A549 (cell line): ENCODE measurements around the gene WWC1.

Experiments
- CHD2 ChIP-seq: fragments of 150-350 bp; IDR thresholded peaks from 2 replicates; pipeline ENCODE4 v1.6.1; 2014; ENCODE audit warnings: low read length; ENCODE audit not compliant: partially characterized antibody
- CTCF ChIP-seq: fragments of >200 bp; sonication (Bioruptor Twin); formaldehyde crosslinking; IDR thresholded peaks from 3 replicates; pipeline ENCODE4 v1.5.1; 2016
- EP300 ChIP-seq, 2 experiments: fragments of >200 bp; sonication (Bioruptor Twin); formaldehyde crosslinking; IDR thresholded peaks; 2 replicates in 1 of 2; 3 replicates in 1 of 2; pipeline ENCODE4 v1.6.1; 2016 to 2017
- JUNB ChIP-seq: fragments of >200 bp; sonication (Bioruptor Twin); formaldehyde crosslinking; IDR thresholded peaks from 2 replicates; pipeline ENCODE4 v1.6.1; 2016
- MAX ChIP-seq: IDR thresholded peaks from 2 replicates; pipeline ENCODE4 v1.6.1; 2012
- MAZ ChIP-seq: fragments of 150-350 bp; IDR thresholded peaks from 2 replicates; pipeline ENCODE4 v1.6.1; 2014; ENCODE audit warnings: antibody characterized with exemption, low read depth, low read length, borderline replicate concordance
- MYC ChIP-seq: IDR thresholded peaks from 2 replicates; pipeline ENCODE4 v1.6.1; 2012; ENCODE audit warnings: mild to moderate bottlenecking, inconsistent platforms, low read length, improper control_type of control experiment, borderline replicate concordance
- POLR2A ChIP-seq: IDR thresholded peaks from 2 replicates; pipeline ENCODE4 v1.6.1; 2012; ENCODE audit warnings: mild to moderate bottlenecking, low read length
- RCOR1 ChIP-seq: fragments of 150-350 bp; IDR thresholded peaks from 2 replicates; pipeline ENCODE4 v1.6.1; 2014; ENCODE audit warnings: antibody characterized with exemption, low read length, low read depth
- REST ChIP-seq: fragments of 200-600 bp; sonication (generic); IDR thresholded peaks from 2 replicates; pipeline ENCODE4 v1.6.1; 2016; ENCODE audit warnings: antibody characterized with exemption, mild to moderate bottlenecking, moderate library complexity
- SMC3 ChIP-seq: fragments of >200 bp; sonication (Bioruptor Twin); formaldehyde crosslinking; IDR thresholded peaks from 3 replicates; pipeline ENCODE4 v1.6.1; 2018; ENCODE audit warnings: inconsistent platforms
- USF2 ChIP-seq: fragments of 450-650 bp; IDR thresholded peaks from 2 replicates; pipeline ENCODE4 v1.6.1; 2014; ENCODE audit warnings: antibody characterized with exemption
- ZFP36 ChIP-seq: fragments of 450-650 bp; IDR thresholded peaks from 2 replicates; pipeline ENCODE4 v1.6.1; 2014; ENCODE audit warnings: borderline replicate concordance; ENCODE audit not compliant: partially characterized antibody

- TF ChIP-seq CTCF: no peak
- no peak for TF ChIP-seq EP300 (IDR thresholded peaks at IDR 0.05)
- no peak for TF ChIP-seq MAX
- no peak for TF ChIP-seq USF2
- no peak for TF ChIP-seq ZFP36
- TF ChIP-seq CHD2: no peak
- TF ChIP-seq JUNB: no peak
- no peak for TF ChIP-seq POLR2A
- no peak for TF ChIP-seq SMC3
- TF ChIP-seq MYC: no peak
- TF ChIP-seq REST: no peak
- TF ChIP-seq RCOR1: no peak
- TF ChIP-seq MAZ: no peak
These were observed 40.2 kb upstream of the WWC1 start for GRCh38 chr5:168251259-168251658.
